Measurements from ENCODE around the gene SLC7A8. TPM values are rescaled to one million over a fixed set of nuclear protein-coding genes. Genes with fewer than 3 reads are reported as not detected.
A peak's percentile ranks its signal among the peaks of the same experiment; 100 is the strongest.

Gene SLC7A8
- total RNA-seq, 1 donor from 2014 or later, result 3.3 TPM

- no peak overlapping the region for H3K4me3 ChIP-seq (ENCODE audit: low read depth, low read length)
- TF ChIP-seq CTCF (conservative IDR thresholded peaks at IDR 0.05; ENCODE audit: low read depth, low read length), result no peak
- no peak for DNase-seq (ENCODE audit: low read depth)
These were observed 16.2 kb downstream of the SLC7A8 start for GRCh38 chr14:23167116-23167847.

GRCh38 chr14:23164949-23165348 lies 18.5 kb downstream of the SLC7A8 start:
- H3K4me3 ChIP-seq (ENCODE audit: low read depth, low read length), result no peak overlapping the region
- DNase-seq (ENCODE audit: low read depth), result no peak
- no peak for TF ChIP-seq CTCF (conservative IDR thresholded peaks at IDR 0.05; ENCODE audit: low read depth, low read length)

- no peak for DNase-seq (ENCODE audit: low read depth)
- no peak overlapping the region for H3K4me3 ChIP-seq (ENCODE audit: low read depth, low read length)
- TF ChIP-seq CTCF (conservative IDR thresholded peaks at IDR 0.05; ENCODE audit: low read depth, low read length), result no peak
These were observed 19.2 kb downstream of the SLC7A8 start for GRCh38 chr14:23164250-23164649.

GRCh38 chr14:23163830-23164229 lies 19.6 kb downstream of the SLC7A8 start:
- no peak for TF ChIP-seq CTCF (conservative IDR thresholded peaks at IDR 0.05; ENCODE audit: low read depth, low read length)
- H3K4me3 ChIP-seq (ENCODE audit: low read depth, low read length), result no peak overlapping the region
- DNase-seq (ENCODE audit: low read depth), result no peak

GRCh38 chr14:23162800-23163199 lies 20.7 kb downstream of the SLC7A8 start:
- no peak for TF ChIP-seq CTCF (conservative IDR thresholded peaks at IDR 0.05; ENCODE audit: low read depth, low read length)
- DNase-seq (ENCODE audit: low read depth), result no peak

GRCh38 chr14:23162005-23162404 lies 21.5 kb downstream of the SLC7A8 start:
- no peak for DNase-seq (ENCODE audit: low read depth)
- H3K4me3 ChIP-seq (ENCODE audit: low read depth, low read length), result no peak overlapping the region
- no peak for TF ChIP-seq CTCF (conservative IDR thresholded peaks at IDR 0.05; ENCODE audit: low read depth, low read length)

More at GRCh38 chr14:23162800-23163199, 20.7 kb downstream of the SLC7A8 start:
- H3K4me3 ChIP-seq (ENCODE audit: low read depth, low read length), result no peak overlapping the region

- DNase-seq (ENCODE audit: low read depth), result peak; percentile 53
- TF ChIP-seq CTCF (conservative IDR thresholded peaks at IDR 0.05; ENCODE audit: low read depth, low read length), result no peak
- no peak overlapping the region for H3K4me3 ChIP-seq (ENCODE audit: low read depth, low read length)
These were observed 22.4 kb downstream of the SLC7A8 start for GRCh38 chr14:23160924-23161522.

All from epithelial cell of proximal tubule (primary cell).